Mucosa of rectum (tissue), 2 donors: ENCODE results near the gene KPNA4.

ENCODE experiments used
- H3K27ac ChIP-seq, 2 donors: one replicate each; pipeline ENCODE4 v1.7.0; 2013; ENCODE audit warnings: inconsistent platforms in 2 of 2, low read depth in 2 of 2, low read length in 2 of 2
- H3K27me3 ChIP-seq, 2 donors: one replicate each; pipeline ENCODE4 v1.7.0; 2013; ENCODE audit warnings: low read length in 2 of 2; ENCODE audit not compliant: control insufficient read depth in 2 of 2, insufficient read depth in 2 of 2
- H3K36me3 ChIP-seq, 2 donors: one replicate each; pipeline ENCODE4 v1.7.0; 2013; ENCODE audit warnings: low read length in 2 of 2; ENCODE audit not compliant: control insufficient read depth in 2 of 2, insufficient read depth in 2 of 2
- H3K4me1 ChIP-seq, 2 donors: one replicate each; pipeline ENCODE4 v1.7.0; 2013; ENCODE audit warnings: low read length in 2 of 2, mild to moderate bottlenecking in 1 of 2; ENCODE audit not compliant: control insufficient read depth in 2 of 2, insufficient read depth in 2 of 2
- H3K4me3 ChIP-seq, 2 donors: one replicate each; pipeline ENCODE4 v1.7.0; 2013; ENCODE audit warnings: low read length in 2 of 2
- H3K9ac ChIP-seq, 2 donors: one replicate each; pipeline ENCODE4 v1.7.0; 2013; ENCODE audit warnings: low read length in 2 of 2, low read depth in 1 of 2, mild to moderate bottlenecking in 1 of 2
- H3K9me3 ChIP-seq, 2 donors: one replicate each; pipeline ENCODE4 v1.7.0; 2013; ENCODE audit warnings: low read length in 2 of 2; ENCODE audit not compliant: control insufficient read depth in 2 of 2
- donor health status: healthy.
- donor health status: Normal muscosa, but diverticular disease.

The KPNA4 gene

GRCh38 chr3:160598865-160599264, 33.5 kb upstream of the KPNA4 start:
- H3K27me3 ChIP-seq: no peaks in the 10 kb centered on the region
- no peaks in the 10 kb centered on the region for H3K4me1 ChIP-seq
- no peaks in the 10 kb centered on the region for H3K36me3 ChIP-seq
- H3K4me3 ChIP-seq: no peak overlapping the region
- no peak overlapping the region for H3K27ac ChIP-seq
- no peaks in the 10 kb centered on the region for H3K9me3 ChIP-seq
- H3K9ac ChIP-seq: no peak overlapping the region

DNA sequence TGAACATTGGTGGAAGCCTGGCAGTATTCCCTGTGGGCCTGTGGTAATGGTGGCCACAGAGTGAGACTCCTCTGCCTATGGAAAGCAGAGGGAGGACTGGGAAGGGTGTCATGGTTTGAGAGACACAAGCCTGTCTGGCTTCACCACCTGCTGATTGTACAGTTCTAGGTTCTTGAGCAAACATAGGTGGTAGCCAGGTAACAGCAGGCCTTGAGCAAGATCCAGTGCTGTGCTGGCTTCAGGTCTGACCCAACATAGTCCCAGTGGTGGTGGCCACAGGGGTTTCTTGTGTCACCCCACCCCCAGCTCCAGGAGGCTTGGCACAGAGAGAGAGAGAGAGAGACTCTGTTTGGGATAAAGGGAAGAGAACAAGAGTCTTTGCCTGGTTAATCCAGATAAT, 22.7 kb upstream of the KPNA4 start:
- Histone ChIP-seq H3K36me3 (no peaks in the 10 kb centered on the region), H3K27ac (no peak overlapping the region), H3K4me3 (no peak overlapping the region)

GRCh38 chr3:160587105-160587504, 21.7 kb upstream of the KPNA4 start:
- no peaks in the 10 kb centered on the region for H3K4me1 ChIP-seq
- H3K9me3 ChIP-seq: no peaks in the 10 kb centered on the region
- no peak overlapping the region for H3K27ac ChIP-seq
- H3K27me3 ChIP-seq: no peaks in the 10 kb centered on the region
- no peak overlapping the region for H3K9ac ChIP-seq
- no peak overlapping the region for H3K4me3 ChIP-seq
- no peaks in the 10 kb centered on the region for H3K36me3 ChIP-seq

More for the DNA sequence above, 22.7 kb upstream of the KPNA4 start:
- Histone ChIP-seq H3K9ac (no peak overlapping the region), H3K27me3 (no peaks in the 10 kb centered on the region), H3K9me3 (no peaks in the 10 kb centered on the region), H3K4me1 (no peaks in the 10 kb centered on the region)

DNA sequence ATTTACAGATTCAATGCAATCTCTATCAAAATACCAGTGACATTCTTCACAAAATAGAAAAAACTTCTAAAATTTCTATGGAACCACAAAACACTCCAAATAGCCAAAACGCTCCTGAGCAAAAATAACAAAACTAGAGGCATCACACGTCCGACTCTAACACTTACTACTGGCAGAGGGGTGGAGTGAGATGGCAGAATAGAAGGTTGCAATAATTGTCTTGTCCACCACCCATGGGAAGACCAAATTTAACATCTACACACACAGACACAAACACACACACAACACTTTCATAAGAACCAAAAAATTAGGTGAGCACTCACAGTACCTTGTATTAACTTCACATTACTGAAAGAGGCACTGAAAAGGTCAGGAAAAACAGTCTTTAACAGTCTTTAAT, 21.3 kb upstream of the KPNA4 start:
- Histone ChIP-seq H3K9me3 (no peaks in the 10 kb centered on the region), H3K36me3 (no peaks in the 10 kb centered on the region), H3K27me3 (no peaks in the 10 kb centered on the region), H3K9ac (no peak overlapping the region), H3K4me1 (no peaks in the 10 kb centered on the region), H3K27ac (no peak overlapping the region), H3K4me3 (no peak overlapping the region)

- no peaks in the 10 kb centered on the region for H3K36me3 ChIP-seq
- no peaks in the 10 kb centered on the region for H3K9me3 ChIP-seq
- no peak overlapping the region for H3K27ac ChIP-seq
Observed at GRCh38 chr3:160583451-160583850, 18.1 kb upstream of the KPNA4 start.

GRCh38 chr3:160580938-160581337, 15.6 kb upstream of the KPNA4 start:
- Histone ChIP-seq H3K27me3 (no peaks in the 10 kb centered on the region), H3K36me3 (no peaks in the 10 kb centered on the region), H3K9me3 (no peaks in the 10 kb centered on the region), H3K9ac (no peak overlapping the region), H3K27ac (no peak overlapping the region), H3K4me3 (no peak overlapping the region), H3K4me1 (no peaks in the 10 kb centered on the region)

More at GRCh38 chr3:160583451-160583850, 18.1 kb upstream of the KPNA4 start:
- no peaks in the 10 kb centered on the region for H3K4me1 ChIP-seq
- no peak overlapping the region for H3K4me3 ChIP-seq
- H3K27me3 ChIP-seq: no peaks in the 10 kb centered on the region
- H3K9ac ChIP-seq: no peak overlapping the region

GRCh38 chr3:160577556-160578195, 12.3 kb upstream of the KPNA4 start:
- Histone ChIP-seq H3K9ac (no peak overlapping the region), H3K4me3 (no peak overlapping the region), H3K36me3 (no peaks in the 10 kb centered on the region), H3K27ac (no peak overlapping the region), H3K4me1 (no peaks in the 10 kb centered on the region), H3K27me3 (no peaks in the 10 kb centered on the region), H3K9me3 (no peaks in the 10 kb centered on the region)

- Histone ChIP-seq H3K4me3 (no peak overlapping the region), H3K9me3 (no peaks in the 10 kb centered on the region), H3K9ac (no peak overlapping the region)
Observed at GRCh38 chr3:160577093-160577492, 11.7 kb upstream of the KPNA4 start.

GRCh38 chr3:160576621-160577020, 11.2 kb upstream of the KPNA4 start:
- Histone ChIP-seq H3K36me3 (no peaks in the 10 kb centered on the region), H3K4me1 (no peaks in the 10 kb centered on the region), H3K9me3 (no peaks in the 10 kb centered on the region), H3K27ac (no peak overlapping the region), H3K9ac (no peak overlapping the region), H3K27me3 (no peaks in the 10 kb centered on the region), H3K4me3 (no peak overlapping the region)

More at GRCh38 chr3:160577093-160577492, 11.7 kb upstream of the KPNA4 start:
- Histone ChIP-seq H3K4me1 (no peaks in the 10 kb centered on the region), H3K36me3 (no peaks in the 10 kb centered on the region), H3K27ac (no peak overlapping the region), H3K27me3 (no peaks in the 10 kb centered on the region)

DNA sequence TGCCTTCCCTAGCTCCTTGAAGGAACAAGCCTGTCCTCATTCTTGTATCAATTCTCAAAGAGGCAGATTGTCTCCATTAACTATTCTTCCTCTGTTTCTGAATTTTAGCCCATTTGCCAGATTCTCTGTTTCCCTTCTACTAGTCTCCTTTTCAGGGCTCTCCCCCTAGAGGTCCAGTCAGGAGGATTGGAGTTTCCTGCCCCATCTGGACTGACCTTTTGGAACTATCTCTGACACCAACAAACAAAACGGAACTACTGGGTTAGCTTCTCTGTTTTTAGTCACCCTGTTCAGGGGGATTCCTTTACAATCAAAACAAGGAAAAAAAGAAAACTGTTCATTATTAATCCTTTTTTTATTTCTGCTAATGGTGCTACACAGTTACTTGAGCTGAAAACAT, 10.2 kb upstream of the KPNA4 start:
- Histone ChIP-seq H3K27ac (no peak overlapping the region), H3K9me3 (no peaks in the 10 kb centered on the region), H3K27me3 (no peaks in the 10 kb centered on the region), H3K36me3 (no peaks in the 10 kb centered on the region), H3K9ac (no peak overlapping the region), H3K4me1 (no peaks in the 10 kb centered on the region), H3K4me3 (no peak overlapping the region)

GRCh38 chr3:160574636-160575035, 9.3 kb upstream of the KPNA4 start:
- Histone ChIP-seq H3K27ac (no peak overlapping the region), H3K9me3 (no peaks in the 10 kb centered on the region), H3K27me3 (no peaks in the 10 kb centered on the region), H3K4me1 (no peaks in the 10 kb centered on the region), H3K9ac (no peak overlapping the region), H3K4me3 (no peak overlapping the region), H3K36me3 (no peaks in the 10 kb centered on the region)
